ENCODE measurements around the gene IRF5.

Gene IRF5

GRCh38 chr7:128920913-128921582 is 16.7 kb upstream of the IRF5 start:
- no peak for TF ChIP-seq Cebpa-rat (IDR thresholded peaks at IDR 0.05)
- no peak overlapping the region for H3K4me3 ChIP-seq
- no peaks in the 10 kb centered on the region for H4K20me1 ChIP-seq
- H3K36me3 ChIP-seq, result no peaks in the 10 kb centered on the region
- no peak overlapping the region for H3K27ac ChIP-seq
- H3K4me2 ChIP-seq, result peak overlapping the region; percentile 33; the same call in 1 of the 2 replicates
- peaks cover 20% of the 10 kb centered on the region for H3K4me1 ChIP-seq
- H3K27me3 ChIP-seq, result peaks cover 28% of the 10 kb centered on the region
- H3K9ac ChIP-seq, result no peak overlapping the region
- H3K9me3 ChIP-seq, result no peaks in the 10 kb centered on the region

DNA sequence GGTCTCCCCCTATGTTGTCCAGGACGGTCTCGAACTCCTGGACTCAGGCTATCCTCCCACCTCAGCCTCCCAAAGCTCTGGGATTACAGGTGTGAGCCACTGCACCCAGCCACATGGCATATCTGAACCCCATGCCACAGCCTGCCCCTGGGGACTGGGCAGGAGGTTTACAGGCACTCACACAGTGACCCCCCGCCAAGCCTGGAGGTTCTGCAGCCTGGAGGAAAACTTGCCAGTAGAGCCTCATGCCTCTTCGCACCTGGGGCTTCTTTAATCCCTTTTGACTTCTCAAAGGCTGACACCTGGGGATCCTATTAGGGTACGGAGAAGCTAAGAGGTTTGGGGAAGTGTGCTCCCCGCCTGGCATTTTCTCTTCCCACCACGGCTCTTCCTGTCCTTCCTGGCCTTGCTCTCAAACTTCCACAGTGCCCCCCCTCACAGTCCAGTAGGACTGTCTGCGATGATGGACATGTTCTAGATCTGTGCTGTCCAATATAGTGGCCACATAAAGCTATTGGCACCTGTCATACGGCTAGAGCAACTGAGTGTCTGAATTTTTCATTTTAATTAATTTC is 15.8 kb upstream of the IRF5 start:
- Histone ChIP-seq H3K36me3 (no peaks in the 10 kb centered on the region), H3K9me3 (no peaks in the 10 kb centered on the region), H3K9ac (no peak overlapping the region), H3K4me1 (peaks cover 29% of the 10 kb centered on the region), H3K4me2 (no peak overlapping the region), H3K27ac (no peak overlapping the region), H3K4me3 (no peak overlapping the region), H3K27me3 (peaks cover 19% of the 10 kb centered on the region), H4K20me1 (no peaks in the 10 kb centered on the region)
- no peak for TF ChIP-seq Cebpa-rat (IDR thresholded peaks at IDR 0.05)

DNA sequence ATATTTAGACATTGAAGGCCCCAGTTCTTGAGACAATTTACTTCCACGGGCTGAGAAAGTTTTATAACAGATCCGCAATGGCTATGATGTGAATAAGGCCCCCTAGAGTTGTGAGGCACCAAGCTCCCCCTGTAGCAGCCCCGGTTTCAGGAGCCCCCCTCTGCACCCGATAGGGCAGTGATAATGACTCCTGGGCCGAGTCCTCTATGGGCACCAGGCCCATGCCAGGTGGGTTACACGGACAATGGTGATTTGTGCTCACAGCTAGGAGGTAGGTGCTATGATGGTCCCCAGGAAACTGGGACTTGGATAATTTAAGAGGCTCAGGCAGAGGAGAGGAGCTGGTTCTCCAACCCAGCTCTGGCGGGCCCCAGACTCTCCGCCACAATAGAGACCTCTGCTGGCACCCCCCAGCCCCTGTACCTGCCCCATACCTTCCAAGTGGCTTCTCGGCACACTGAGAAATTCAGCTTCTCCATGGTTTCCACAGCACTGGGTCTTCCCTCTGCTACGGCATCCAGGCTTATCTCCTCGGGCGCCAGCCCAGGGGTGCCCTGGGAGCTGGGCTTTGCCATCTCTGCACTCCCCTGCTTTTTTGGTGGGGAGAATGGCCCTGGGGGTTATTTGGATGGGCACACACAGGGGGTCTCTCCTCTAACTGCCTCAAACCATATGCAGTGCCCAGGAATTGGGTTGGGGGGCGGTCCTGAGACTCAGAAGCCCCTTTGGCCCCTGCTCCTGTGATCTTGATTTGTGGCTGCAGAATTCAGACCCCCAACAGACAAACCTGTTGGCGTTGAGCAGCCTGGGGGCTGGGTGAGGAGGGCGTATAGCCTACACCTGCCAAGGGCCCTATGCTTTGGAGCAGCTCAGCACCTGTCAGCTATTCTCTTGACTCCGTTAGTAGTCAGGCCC is 15.0 kb upstream of the IRF5 start:
- no peak overlapping the region for H3K4me2 ChIP-seq
- peaks cover 14% of the 10 kb centered on the region; the same call in 1 of the 2 replicates for H3K27me3 ChIP-seq
- no peaks in the 10 kb centered on the region for H3K36me3 ChIP-seq
- TF ChIP-seq Cebpa-rat (IDR thresholded peaks at IDR 0.05), result no peak
- no peaks in the 10 kb centered on the region for H3K9me3 ChIP-seq
- H3K4me1 ChIP-seq, result peaks cover 29% of the 10 kb centered on the region
- no peaks in the 10 kb centered on the region for H4K20me1 ChIP-seq
- no peak overlapping the region for H3K27ac ChIP-seq
- H3K4me3 ChIP-seq, result no peak overlapping the region
- H3K9ac ChIP-seq, result no peak overlapping the region

DNA sequence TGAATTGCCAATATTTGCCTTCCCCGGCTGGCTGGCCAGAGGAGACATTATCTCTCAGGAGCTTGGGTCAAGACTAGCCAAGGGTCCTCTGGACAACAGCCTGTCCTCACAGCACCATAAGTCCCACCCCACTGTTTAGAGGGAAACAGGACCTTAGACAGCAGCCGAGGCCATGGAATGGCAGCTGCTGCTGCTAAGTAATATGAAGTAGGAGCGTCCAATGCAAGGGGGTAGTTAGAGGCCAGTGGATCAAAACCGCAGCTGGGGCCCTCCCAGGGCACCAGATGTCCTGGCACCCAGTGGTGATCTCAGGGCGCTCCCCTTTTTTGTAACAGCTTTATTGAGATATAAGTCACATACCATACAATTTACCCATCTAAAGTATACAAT is 14.3 kb upstream of the IRF5 start:
- Histone ChIP-seq H3K9ac (no peak overlapping the region), H3K9me3 (no peaks in the 10 kb centered on the region), H3K36me3 (no peaks in the 10 kb centered on the region), H4K20me1 (no peaks in the 10 kb centered on the region), H3K4me3 (no peak overlapping the region), H3K4me2 (no peak overlapping the region), H3K27me3 (0 out of 2 replicates have a peak, but pooled peaks cover 10% of the 10 kb centered on the region), H3K27ac (no peak overlapping the region), H3K4me1 (peaks cover 29% of the 10 kb centered on the region)
- TF ChIP-seq Cebpa-rat (IDR thresholded peaks at IDR 0.05), result no peak

DNA sequence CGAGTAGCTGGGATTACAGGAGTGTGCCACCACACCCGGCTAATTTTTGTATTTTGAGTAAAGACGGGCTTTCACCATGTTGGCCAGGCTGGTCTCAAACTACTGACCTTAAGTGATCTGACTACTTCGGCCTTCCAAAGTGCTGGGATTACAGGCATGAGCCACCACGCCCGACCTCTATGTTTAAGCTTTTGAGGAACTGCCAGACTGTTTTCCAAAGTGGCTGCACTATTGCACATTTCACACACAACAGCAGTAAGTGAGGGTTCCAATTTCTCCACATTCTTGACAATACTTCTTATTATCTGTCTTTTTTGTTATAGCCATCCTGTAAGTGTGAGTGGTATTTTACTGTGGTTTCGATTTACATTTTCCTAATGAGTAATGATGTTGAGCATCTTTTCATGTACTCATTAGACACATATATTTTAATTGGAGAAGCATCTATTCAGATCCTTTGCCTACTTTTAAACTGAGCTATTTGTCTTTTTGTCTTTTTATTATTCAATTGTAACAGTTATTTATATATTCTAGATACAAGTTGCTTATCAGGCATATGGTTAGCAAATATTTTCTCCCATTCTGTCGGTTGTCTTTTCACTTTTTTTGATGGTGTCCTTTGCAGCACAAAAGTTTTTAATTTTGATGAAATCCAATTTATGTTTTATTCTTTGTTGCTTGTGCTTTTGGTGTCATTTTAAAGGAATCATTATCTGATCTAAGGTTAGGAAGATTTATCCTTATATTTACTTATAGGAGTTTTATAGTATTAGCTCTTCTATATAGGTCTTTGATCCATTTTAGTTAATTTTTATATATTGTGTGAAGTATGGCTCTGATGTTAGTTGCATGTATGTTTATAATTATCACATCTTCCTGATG is 12.8 kb upstream of the IRF5 start:
- no peaks in the 10 kb centered on the region for H4K20me1 ChIP-seq
- H3K9me3 ChIP-seq, result no peaks in the 10 kb centered on the region
- no peak overlapping the region for H3K4me3 ChIP-seq
- H3K36me3 ChIP-seq, result no peaks in the 10 kb centered on the region
- TF ChIP-seq Cebpa-rat (IDR thresholded peaks at IDR 0.05), result no peak
- no peak overlapping the region for H3K4me2 ChIP-seq
- no peak overlapping the region for H3K9ac ChIP-seq
- 0 out of 2 replicates have a peak, but pooled peaks cover 2% of the 10 kb centered on the region for H3K27me3 ChIP-seq
- peaks cover 29% of the 10 kb centered on the region for H3K4me1 ChIP-seq
- H3K27ac ChIP-seq, result no peak overlapping the region

- Histone ChIP-seq H3K9me3 (no peaks in the 10 kb centered on the region), H3K4me2 (no peak overlapping the region), H3K4me3 (no peak overlapping the region), H4K20me1 (no peaks in the 10 kb centered on the region), H3K27me3 (no peaks in the 10 kb centered on the region), H3K4me1 (peaks cover 33% of the 10 kb centered on the region), H3K9ac (no peak overlapping the region), H3K36me3 (no peaks in the 10 kb centered on the region), H3K27ac (no peak overlapping the region)
- no peak for TF ChIP-seq Cebpa-rat (IDR thresholded peaks at IDR 0.05)
Measured at GRCh38 chr7:128928159-128928813, 9.4 kb upstream of the IRF5 start.

DNA sequence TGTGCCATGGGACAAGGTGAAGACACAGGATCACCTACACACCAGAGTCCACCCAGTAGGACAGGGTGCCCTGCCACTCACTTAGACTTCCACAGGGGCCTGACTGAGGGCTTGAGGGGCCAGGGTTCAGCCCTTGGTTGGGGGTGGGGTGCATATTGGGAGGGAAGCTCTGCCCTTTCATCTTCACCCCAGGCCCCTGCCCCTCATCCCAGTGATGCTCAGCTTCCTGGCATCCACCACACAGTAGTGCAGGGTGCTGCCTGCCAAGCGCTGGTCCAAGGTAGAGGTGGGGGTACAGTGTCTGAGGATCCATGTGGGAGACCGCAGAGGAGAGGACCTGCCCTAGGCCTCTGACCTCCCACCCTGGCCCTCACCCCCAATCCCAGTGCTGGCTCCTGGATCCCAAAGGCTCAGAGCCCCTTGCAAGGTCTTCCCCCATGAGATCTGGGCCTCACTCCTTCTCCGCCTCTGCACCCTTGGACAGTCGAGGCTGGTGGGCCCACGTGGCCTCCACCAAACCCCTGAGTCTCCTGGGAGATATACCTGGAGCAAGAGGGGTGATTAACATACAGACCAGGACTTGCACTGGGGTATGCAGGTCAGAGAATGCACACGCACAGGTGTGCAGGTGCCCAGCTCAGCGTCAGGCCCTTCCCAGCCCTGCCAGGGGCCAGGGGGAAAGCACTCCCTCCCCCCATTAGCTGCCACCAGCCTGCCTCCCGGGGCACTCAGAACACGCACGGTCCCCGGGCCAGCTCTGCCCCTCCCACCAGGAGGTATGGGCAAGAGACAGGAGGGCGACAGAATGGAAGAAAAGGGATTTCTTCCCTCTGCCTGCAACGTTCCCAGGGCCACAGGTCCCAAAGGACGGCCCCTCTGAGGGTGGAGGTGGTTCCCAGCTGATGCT is 8.6 kb upstream of the IRF5 start:
- TF ChIP-seq Cebpa-rat (IDR thresholded peaks at IDR 0.05), result no peak
- Histone ChIP-seq H3K27me3 (no peaks in the 10 kb centered on the region), H3K9me3 (no peaks in the 10 kb centered on the region), H3K4me3 (no peak overlapping the region), H3K27ac (no peak overlapping the region), H4K20me1 (no peaks in the 10 kb centered on the region), H3K4me2 (no peak overlapping the region), H3K4me1 (peaks cover 40% of the 10 kb centered on the region), H3K36me3 (no peaks in the 10 kb centered on the region), H3K9ac (no peak overlapping the region)

DNA sequence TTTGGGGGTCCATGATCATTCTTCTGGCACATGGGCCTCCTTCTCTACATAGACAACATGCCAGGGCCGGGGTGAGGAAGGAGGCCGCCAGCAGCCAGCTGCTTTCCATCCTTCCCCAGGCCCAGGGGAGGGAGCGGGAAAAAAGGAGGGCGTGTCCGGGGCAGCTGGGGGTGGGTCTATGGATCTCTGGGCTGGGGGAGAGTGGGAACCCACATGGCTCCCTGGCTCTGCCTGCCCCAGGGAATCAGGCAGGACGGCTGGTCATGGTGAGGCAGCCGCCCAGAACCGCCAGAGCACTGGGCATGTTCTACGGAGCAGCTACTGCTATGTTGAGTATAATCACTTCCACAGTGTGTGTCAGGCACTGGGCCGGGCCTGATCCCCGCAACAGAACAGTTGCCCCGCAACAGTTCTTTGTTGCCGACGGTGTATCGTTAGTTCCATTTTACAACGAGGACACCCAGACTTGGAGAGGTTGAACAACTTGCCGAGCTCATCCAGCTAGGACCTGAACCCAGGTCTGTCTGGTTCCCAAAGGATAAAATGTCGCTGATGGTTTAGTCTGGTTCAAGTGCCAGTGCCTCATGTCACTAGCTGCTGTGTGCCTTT is 6.4 kb upstream of the IRF5 start:
- Histone ChIP-seq H3K27ac (no peak overlapping the region), H3K4me2 (no peak overlapping the region), H3K9ac (no peak overlapping the region), H4K20me1 (no peaks in the 10 kb centered on the region), H3K27me3 (peaks cover 17% of the 10 kb centered on the region), H3K4me1 (peaks cover 43% of the 10 kb centered on the region), H3K36me3 (no peaks in the 10 kb centered on the region), H3K9me3 (no peaks in the 10 kb centered on the region), H3K4me3 (no peak overlapping the region)
- no peak for TF ChIP-seq Cebpa-rat (IDR thresholded peaks at IDR 0.05)
